8988T (cell line): Measurements from ENCODE around the gene CHIC1.
"Not testable (repeated sequence)": the region's sequence is repeated elsewhere in the genome, so short reads cannot be mapped to it uniquely, and the experiment has no call there.

Source experiments
- DNase-seq: peaks from one replicate; pipeline ENCODE4 v3.0.0; 2011

Gene CHIC1

GRCh38 chrX:73562984-73563737 is at the start of gene CHIC1:
Gene CHIC1 (plus strand): TSS chrX:73563197. CDS start chrX:73563285, 88 bp downstream.
- no peak for DNase-seq

DNA sequence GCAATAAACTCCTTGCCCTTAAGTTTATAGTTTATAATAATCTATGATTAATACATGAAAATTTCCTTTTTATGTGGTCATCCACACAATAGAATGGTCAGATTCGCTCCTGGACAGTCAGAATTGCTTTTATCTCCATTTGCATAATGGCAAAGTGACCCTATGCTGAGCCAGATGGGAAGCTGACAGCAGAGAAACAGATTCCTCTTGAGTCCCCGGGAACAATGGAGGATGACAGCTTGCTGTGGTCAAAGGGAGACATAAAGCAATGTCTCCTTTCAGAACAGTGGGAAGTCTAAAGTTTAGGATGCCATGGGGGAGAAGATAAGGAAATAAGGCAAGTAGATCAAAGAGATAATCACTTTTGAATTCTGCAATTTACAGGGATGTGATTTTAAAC is 40.2 kb upstream of the CHIC1 start:
- DNase-seq, result not testable (repeated sequence)

DNA sequence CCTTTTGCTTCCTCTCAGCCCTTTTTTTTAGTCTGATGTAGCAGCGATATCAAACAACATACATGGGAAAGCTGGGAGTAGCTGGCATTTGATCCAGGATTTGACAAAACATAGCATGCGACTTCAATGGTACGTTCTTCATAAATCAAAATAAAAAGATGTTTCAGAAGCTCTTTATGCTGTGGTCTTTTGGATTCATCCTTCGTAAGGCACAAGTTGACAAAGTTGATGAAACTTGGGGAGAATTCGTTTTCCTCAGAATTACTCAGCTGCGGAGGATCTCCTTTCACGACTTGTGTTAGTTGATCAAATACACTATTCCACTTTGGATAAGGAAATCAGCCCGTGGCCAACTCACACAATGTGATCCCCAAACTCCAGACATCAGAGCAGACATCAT is 38.1 kb upstream of the CHIC1 start:
- DNase-seq, result no peak

GRCh38 chrX:73525928-73526690 is 36.9 kb upstream of the CHIC1 start:
- no peak for DNase-seq

GRCh38 chrX:73531655-73532054 is 31.3 kb upstream of the CHIC1 start:
- DNase-seq, result not testable (repeated sequence)

DNA sequence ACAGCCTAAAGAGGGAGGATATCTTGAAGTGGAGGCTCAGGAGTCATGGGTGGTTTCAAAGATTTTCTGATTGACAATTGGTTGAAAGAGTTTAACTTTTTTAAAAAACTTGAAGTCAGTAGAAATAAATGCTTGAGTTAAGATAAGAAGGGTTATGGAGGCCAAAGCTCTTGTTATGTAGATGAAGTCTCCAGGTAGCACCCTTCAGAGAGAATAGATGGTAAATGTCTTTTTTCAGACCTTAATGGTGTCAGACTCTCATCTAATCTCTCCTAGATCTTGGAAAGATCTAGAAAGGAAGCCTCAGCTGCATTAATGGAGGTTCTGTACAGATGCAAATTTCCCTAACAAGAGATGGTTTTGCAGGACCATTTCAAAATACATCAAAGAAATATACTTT is 6.8 kb upstream of the CHIC1 start:
- DNase-seq, result no peak

DNA sequence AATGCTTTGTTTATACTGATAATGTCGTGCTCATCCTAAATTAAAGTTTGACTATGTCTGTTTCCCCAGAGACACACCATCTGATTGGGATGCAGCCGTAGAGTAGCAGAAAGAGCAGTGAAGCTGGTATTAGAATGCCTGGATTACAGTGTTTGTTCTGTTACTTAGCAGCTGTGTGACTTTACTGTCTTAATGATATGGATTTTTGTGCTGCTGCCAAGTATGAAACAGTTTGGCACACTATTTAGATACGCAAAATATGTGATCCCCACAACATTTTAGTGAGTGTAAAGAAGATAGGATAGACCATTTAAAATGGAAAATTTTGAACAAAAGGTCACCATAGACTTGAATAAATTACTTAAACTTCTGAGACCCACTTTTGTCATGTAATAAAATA is 1.2 kb upstream of the CHIC1 start:
- no peak for DNase-seq

GRCh38 chrX:73562458-73562857 is 539 bp upstream of the CHIC1 start:
- DNase-seq, result no peak

DNA sequence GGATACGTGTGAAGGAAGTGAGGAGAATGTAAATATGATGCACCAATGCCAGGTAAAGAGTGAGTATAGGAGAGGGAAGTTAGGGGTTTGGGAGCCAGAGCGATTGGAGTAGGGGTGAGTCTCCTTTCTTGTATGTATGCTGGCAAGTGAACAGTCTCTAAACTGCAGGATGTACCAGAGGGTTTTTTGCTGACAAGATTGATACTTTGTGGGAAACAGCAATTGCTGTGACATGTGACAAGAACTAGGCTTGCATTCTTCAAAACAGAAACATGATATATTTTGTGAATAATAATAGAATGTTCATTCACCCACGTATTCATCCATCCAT is 706 bp downstream of the CHIC1 start:
- DNase-seq, result no peak

- DNase-seq, result no peak
These were observed 14.4 kb downstream of the CHIC1 start for GRCh38 chrX:73577361-73577760.

- DNase-seq, result no peak
These were observed 18.1 kb downstream of the CHIC1 start for GRCh38 chrX:73581002-73581628.

GRCh38 chrX:73597758-73598157 is 34.8 kb downstream of the CHIC1 start:
- DNase-seq, result not testable (repeated sequence)

DNA sequence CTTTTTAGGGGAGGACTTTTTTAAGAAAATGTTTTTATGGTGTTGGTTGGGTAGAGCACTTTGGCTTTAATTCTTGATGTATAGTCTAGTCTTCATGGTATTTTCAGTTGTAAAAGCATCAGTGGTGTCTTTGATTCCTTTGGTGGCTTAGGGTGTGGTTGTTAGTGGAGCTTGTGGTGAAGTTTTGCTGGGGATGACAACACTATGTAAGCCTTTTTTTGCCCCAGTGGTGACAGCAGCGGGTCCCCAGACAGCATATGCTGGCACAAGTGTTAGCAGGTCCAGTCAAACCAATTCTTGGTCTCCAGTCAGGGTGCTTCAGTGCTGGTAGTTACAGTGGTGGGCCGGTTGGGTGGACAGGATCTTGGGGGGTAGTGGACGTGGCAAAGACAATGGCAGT is 52.0 kb downstream of the CHIC1 start:
- no peak for DNase-seq

GRCh38 chrX:73641669-73642068 is 78.7 kb downstream of the CHIC1 start:
- not testable (repeated sequence) for DNase-seq

DNA sequence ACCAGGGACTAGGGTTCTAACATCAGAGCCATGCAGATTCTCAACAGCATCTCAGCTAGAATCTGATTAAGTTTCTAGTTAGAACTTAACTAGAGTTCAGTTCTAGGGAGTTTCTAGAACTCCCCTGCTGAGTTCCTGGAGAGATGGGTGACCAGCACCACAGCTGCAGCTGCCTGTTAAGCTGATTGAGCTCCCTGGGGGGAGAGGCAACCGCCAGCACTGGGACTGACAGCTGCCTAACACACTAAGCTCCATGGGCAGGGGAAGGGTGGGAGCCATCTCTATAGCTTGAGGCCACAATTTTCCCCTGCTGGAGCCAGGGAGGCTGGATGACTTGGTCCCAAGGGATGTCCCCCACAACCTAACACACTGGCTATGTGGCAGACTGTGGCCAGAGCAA is 84.2 kb downstream of the CHIC1 start:
- no peak for DNase-seq

DNA sequence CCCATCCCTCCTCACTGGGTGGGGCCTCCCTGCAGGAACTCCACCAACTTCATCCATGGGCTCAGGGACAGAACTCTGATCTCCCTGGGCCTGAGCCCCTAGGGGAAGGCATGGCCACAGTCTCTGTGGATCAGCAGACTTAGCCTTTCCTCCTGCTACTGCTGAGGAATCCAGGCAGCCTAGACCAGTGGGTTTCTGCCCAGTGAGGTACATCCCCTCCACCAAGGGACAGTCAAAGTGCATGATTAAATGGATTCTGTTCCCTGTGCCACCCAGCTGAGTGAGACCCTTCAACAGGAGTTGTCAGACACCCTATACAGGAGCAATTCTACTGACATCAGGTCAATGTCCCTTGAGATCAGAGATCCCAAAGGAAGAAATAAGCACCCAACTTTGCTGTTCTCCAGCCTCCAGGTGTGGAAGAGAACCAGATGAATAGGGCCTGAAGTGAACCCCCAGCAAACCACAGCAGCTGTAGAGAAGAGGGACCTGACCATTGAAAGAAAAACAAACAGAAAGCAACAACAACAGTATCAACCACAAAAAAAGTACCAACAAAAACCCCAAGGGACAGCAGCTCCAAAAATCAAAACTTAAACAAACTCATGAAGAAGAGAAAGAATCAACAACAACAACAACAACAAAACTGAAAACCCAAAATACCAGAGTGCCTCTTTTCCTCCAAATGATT is 84.8 kb downstream of the CHIC1 start:
- no peak for DNase-seq

DNA sequence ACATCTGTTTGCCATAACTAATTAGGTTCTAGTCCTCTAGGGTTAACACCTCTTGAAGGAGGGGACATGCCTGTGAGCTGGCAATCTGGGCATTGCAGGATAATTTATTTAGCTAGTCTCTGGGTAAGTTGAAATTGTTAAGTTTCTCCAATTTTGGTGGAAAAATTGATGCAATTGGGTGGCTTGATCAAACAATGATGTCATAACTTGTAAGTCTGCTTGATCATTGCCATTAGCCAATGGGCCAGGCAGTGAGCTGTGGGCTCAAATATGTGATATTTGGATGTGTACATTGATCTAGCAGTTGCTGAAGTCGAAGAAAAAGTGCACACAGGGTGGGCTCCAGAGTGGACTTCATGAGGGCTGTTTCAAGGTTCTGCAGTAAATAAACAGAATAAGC is 98.3 kb downstream of the CHIC1 start:
- DNase-seq, result not testable (repeated sequence)

GRCh38 chrX:73668779-73669178 is 105.8 kb downstream of the CHIC1 start:
- no peak for DNase-seq

GRCh38 chrX:73681408-73681807 is 118.4 kb downstream of the CHIC1 start:
- no peak for DNase-seq

GRCh38 chrX:73683236-73683859 is 120.4 kb downstream of the CHIC1 start:
- no peak for DNase-seq

DNA sequence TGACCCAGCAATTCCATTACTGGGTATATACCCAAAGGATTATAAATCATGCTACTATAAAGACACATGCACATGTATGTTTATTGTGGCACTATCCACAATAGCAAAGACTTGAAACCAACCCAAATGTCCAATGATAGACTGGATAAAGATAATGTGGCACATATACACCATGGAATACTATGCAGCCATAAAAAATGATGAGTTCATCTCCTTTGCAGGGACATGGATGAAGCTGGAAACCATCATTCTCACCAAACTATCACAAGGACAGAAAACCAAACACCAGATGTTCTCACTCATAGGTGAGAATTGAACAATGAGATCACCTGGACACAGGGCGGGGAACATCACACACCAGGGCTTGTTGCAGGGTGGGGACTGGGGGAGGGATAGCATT is 144.0 kb downstream of the CHIC1 start:
- not testable (repeated sequence) for DNase-seq

- no peak for DNase-seq
These were observed 165.6 kb downstream of the CHIC1 start for GRCh38 chrX:73728602-73729001.
